ENCODE results near the gene RCAN1. TPM values are rescaled to one million over a fixed set of nuclear protein-coding genes. Genes with fewer than 3 reads are reported as not detected.

RCAN1 gene
- total and polyA plus RNA-seq, 2 of the 4 experiments (the other 2 are of a cell fraction): 53.5 to 175 TPM

- Histone ChIP-seq H3K14ac (replicated peaks; ENCODE audit: low read depth, low read length) (no peak overlapping the region), H3K9me1 (ENCODE audit: insufficient read depth, low read length) (no peaks in the 10 kb centered on the region), H3K56ac (ENCODE audit: extremely low read depth, insufficient read depth, low read length) (no peak overlapping the region), H3K4me2 (ENCODE audit: low read depth, low read length) (no peak overlapping the region), H3K27ac (ENCODE audit: insufficient read depth, low read length) (no peak overlapping the region), H3K36me3 (ENCODE audit: control insufficient read depth, insufficient read depth, low read length) (no peaks in the 10 kb centered on the region), H3K79me1 (ENCODE audit: low read depth in 1 of 2, low read length in 2 of 2) (no peaks in the 10 kb centered on the region), H4K20me1 (ENCODE audit: insufficient read depth, low read length) (no peaks in the 10 kb centered on the region), H4K5ac (ENCODE audit: low read depth, low read length) (no peak overlapping the region), H2AFZ (replicated peaks; ENCODE audit: low read length, poor library complexity) (no peak overlapping the region), H3K4ac (ENCODE audit: low read depth, low read length) (no peak overlapping the region), H2AK9ac (replicated peaks; ENCODE audit: low read depth, low read length, poor library complexity) (no peak overlapping the region), H2BK5ac (ENCODE audit: low read depth, low read length, poor library complexity, severe bottlenecking) (no peak overlapping the region), H4K8ac (ENCODE audit: low read depth in 2 of 2, low read length in 2 of 2) (no peak overlapping the region), H2BK15ac (ENCODE audit: low read depth, low read length) (no peak overlapping the region), H2AK5ac (ENCODE audit: low read depth, low read length) (no peak overlapping the region), H3K27me3 (ENCODE audit: control insufficient read depth, insufficient read depth, low read length) (peaks cover 51% of the 10 kb centered on the region), H3K23ac (ENCODE audit: low read depth, low read length) (no peak overlapping the region), H2BK20ac (ENCODE audit: low read depth, low read length) (no peak overlapping the region), H3K9ac (ENCODE audit: low read depth, low read length) (no peak overlapping the region), H3K4me1 (ENCODE audit: control insufficient read depth, insufficient read depth, low read length) (no peaks in the 10 kb centered on the region), H3K18ac (ENCODE audit: low read depth, low read length) (no peak overlapping the region), H3K4me3 (ENCODE audit: insufficient read depth, low read depth, low read length) (no peak overlapping the region), H4K91ac (ENCODE audit: insufficient read depth, low read depth, low read length) (no peak overlapping the region), H3K9me3 (ENCODE audit: control insufficient read depth, insufficient read depth, low read length) (peaks cover 2% of the 10 kb centered on the region; the same call in 1 of the 2 replicates), H2BK120ac (ENCODE audit: low read depth, low read length) (no peak overlapping the region)
- in situ Hi-C loops (cut with MboI; ENCODE audit: low sequenced_read_pairs) (loop anchor here (25.0 kb wide), 1 partner anchor 709 kb away; the partner anchor contains the start of gene ATP5PO), dilution Hi-C loops (cut with HindIII; ENCODE audit: low sequenced_read_pairs, unreplicated experiment) (no loop called here), intact Hi-C loops (cut with micrococcal nuclease) (no loop called here)
- ATAC-seq (ENCODE audit: low read depth): no peak
- WGBS, 2 experiments (ENCODE audit: extremely low coverage in 2 of 2, insufficient read length in 1 of 2): 63% methylated on average over 1 of the region's 4 CpGs; no CpG with 5 or more reads in 1 of the 2 experiments
- no TSS peak for BruUV-seq (replicated peaks)
- no peak for DNase-seq
- POLR2A ChIA-PET (ENCODE audit: unreplicated experiment): no interaction called here
- CTCF ChIA-PET: interaction anchor here (1.0 kb wide), 1 partner anchor 9 kb away, joined by 4 read pairs; no protein-coding TSS in a partner anchor
- TF ChIP-seq CTCF (conservative IDR thresholded peaks at IDR 0.05; ENCODE audit: low read depth, low read length): no peak
- no peak for TF ChIP-seq RAD21 (IDR thresholded peaks at IDR 0.05; ENCODE audit: low read length)
- TF ChIP-seq CEBPB (IDR thresholded peaks at IDR 0.05; ENCODE audit: low read depth, low read length): no peak
- no peak for TF ChIP-seq NFE2L2 (IDR thresholded peaks at IDR 0.05; ENCODE audit: low read depth, low read length)
- TF ChIP-seq RCOR1 (IDR thresholded peaks at IDR 0.05; ENCODE audit: insufficient replicate concordance, low read length): no peak
- TF ChIP-seq POLR2A (IDR thresholded peaks at IDR 0.05; ENCODE audit: low read depth, low read length): no peak
- TF ChIP-seq MAZ (IDR thresholded peaks at IDR 0.05; ENCODE audit: borderline replicate concordance, low read depth, low read length): no peak
- TF ChIP-seq RFX5 (IDR thresholded peaks at IDR 0.05; ENCODE audit: low read depth, low read length): no peak
- TF ChIP-seq FOS (IDR thresholded peaks at IDR 0.05; ENCODE audit: low read depth, low read length): no peak
- TF ChIP-seq MAFK (IDR thresholded peaks at IDR 0.05; ENCODE audit: low read depth, low read length): no peak
- TF ChIP-seq CHD1 (IDR thresholded peaks at IDR 0.05; ENCODE audit: low read depth, low read length): no peak
- no peak for TF ChIP-seq USF2 (IDR thresholded peaks at IDR 0.05; ENCODE audit: low read depth, low read length)
- TF ChIP-seq SMC3 (IDR thresholded peaks at IDR 0.05; ENCODE audit: low read depth, low read length): no peak
- TF ChIP-seq MXI1 (IDR thresholded peaks at IDR 0.05; ENCODE audit: borderline replicate concordance, low read depth, low read length): no peak
- TF ChIP-seq BHLHE40 (IDR thresholded peaks at IDR 0.05; ENCODE audit: low read depth, low read length): no peak
Observed at GRCh38 chr21:34621434-34622350, 6.8 kb upstream of the RCAN1 start.

Data from IMR-90 (cell line).